Dermis blood vessel endothelial cell (primary cell): ENCODE data around the gene MORF4L2. TPM values are rescaled to one million over a fixed set of nuclear protein-coding genes. Genes with fewer than 3 reads are reported as not detected.
A peak's percentile ranks its signal among the peaks of the same experiment; 100 is the strongest.

Source experiments
- DNase-seq: peaks from one replicate; pipeline ENCODE4 v3.0.0; 2010
- total RNA-seq: library from RNA; depleted of rRNA; stranded (reverse); fragments of >200 nt; gene quantifications from 2 replicates; pipeline ENCODE4 v1.2.3, GENCODE V29; 2014

MORF4L2 gene
- total RNA-seq, 1 donor from 2014 or later, result 597 TPM

GRCh38 chrX:103631145-103631544 is 55.4 kb downstream of the MORF4L2 start:
- no peak for DNase-seq

- no peak for DNase-seq
Measured at GRCh38 chrX:103630171-103630511, 56.4 kb downstream of the MORF4L2 start.

GRCh38 chrX:103629318-103630170 is 57.0 kb downstream of the MORF4L2 start:
- DNase-seq, result peak; percentile 77

- DNase-seq, result peak; percentile 61
Measured at GRCh38 chrX:103628386-103629317, 57.8 kb downstream of the MORF4L2 start, which contains the start of gene TCEAL1. TSS of gene TCEAL1 (plus strand) at chrX:103628975. CDS start at chrX:103629917, 942 bp downstream.

- peak; percentile 66 for DNase-seq
Measured at GRCh38 chrX:103626855-103627254, 59.6 kb downstream of the MORF4L2 start.

Other genes with a start within 250 kb of the MORF4L2 start
- gene RAB40A, start 167.2 kb downstream of the MORF4L2 start, total RNA-seq, result 0.05 TPM in 1 of 2 replicates, not detected in the other
- 41.6 and 48.5 TPM in 2 replicates for gene TCEAL4, start 101.2 kb downstream of the MORF4L2 start, total RNA-seq
- 8.0 and 8.4 TPM in 2 replicates for gene TCEAL3, start 78.7 kb downstream of the MORF4L2 start, total RNA-seq
- 20.6 and 30.3 TPM in 2 replicates for gene TCEAL1, start 57.7 kb downstream of the MORF4L2 start, total RNA-seq
- gene TMEM31, start 24.2 kb upstream of the MORF4L2 start, total RNA-seq, result not detected in 2 replicates
- gene PLP1, start 90.1 kb upstream of the MORF4L2 start, total RNA-seq, result 0.28 TPM in 1 of 2 replicates, not detected in the other
- 0.56 and 0.68 TPM in 2 replicates for gene RAB9B, start 145.6 kb upstream of the MORF4L2 start, total RNA-seq